Spinal cord (tissue), 10 donors: ENCODE measurements around the gene ITM2A. TPM values are rescaled to one million over a fixed set of nuclear protein-coding genes. Genes with fewer than 3 reads are reported as not detected.
A peak's percentile ranks its signal among the peaks of the same experiment; 100 is the strongest.

ENCODE experiments used
- DNase-seq, 6 donors: peaks; one replicate each; pipeline versions ENCODE4 v3.0.0 to v3.0.0-alpha.2; 2013 to 2015; ENCODE audit warnings: low spot score in 6 of 6, low read depth in 4 of 6
- H3K27ac ChIP-seq: one replicate; pipeline ENCODE4 v1.5.1; 2013; ENCODE audit warnings: low read depth, low read length, control low read depth
- H3K27me3 ChIP-seq: one replicate; pipeline ENCODE4 v1.6.1; 2013; ENCODE audit warnings: low read length; ENCODE audit not compliant: control insufficient read depth, insufficient read depth
- H3K36me3 ChIP-seq: one replicate; pipeline ENCODE4 v1.6.1; 2013; ENCODE audit warnings: low read length; ENCODE audit not compliant: control insufficient read depth, insufficient read depth
- H3K4me1 ChIP-seq: one replicate; pipeline ENCODE4 v1.6.1; 2013; ENCODE audit warnings: low read length; ENCODE audit not compliant: control insufficient read depth, insufficient read depth
- H3K4me3 ChIP-seq: one replicate; pipeline ENCODE4 v1.5.1; 2013; ENCODE audit warnings: low read depth, low read length, control low read depth
- H3K9me3 ChIP-seq: one replicate; pipeline ENCODE4 v1.6.1; 2013; ENCODE audit warnings: low read length; ENCODE audit not compliant: control insufficient read depth, insufficient read depth
- WGBS: methylation state at CpG from one replicate; pipeline ENCODE4 v1.1.5; 2013; ENCODE audit warnings: missing lambda C conversion rate; ENCODE audit not compliant: insufficient coverage; 5-methylcytosine and 5-hydroxymethylcytosine counted together
- long read RNA-seq, 4 donors: transcript quantifications; one replicate each; lab custom pipeline, GENCODE V29; 2026
- polyA plus RNA-seq, 2 donors: library from polyadenylated mRNA; unstranded; fragments of 120-200 nt; gene quantifications; one replicate each; pipeline ENCODE4 v1.2.1, GENCODE V29; 2013; ENCODE audit not compliant: insufficient read length in 2 of 2
- total RNA-seq, 2 donors: library from RNA; depleted of rRNA in 1 of 2; stranded (reverse); fragments of 120-200 nt in 1 of 2; fragments of >200 nt in 1 of 2; gene quantifications; one replicate each; pipeline versions ENCODE4 v1.2.3 to v1.2.4, GENCODE V29; 2013 to 2014
- donor health status: healthy.

Gene ITM2A
- 100 to 1,000 TPM; 181 to 335 TPM for total RNA-seq
- 100 to 1,000 TPM; 207 to 236 TPM for polyA plus RNA-seq
- long read RNA-seq, donor 1, transcript ITM2A-201 (6 exons, 1,641 nt), result major isoform, 41 of 192 reads
- long read RNA-seq, donor 1, partial matches to known transcripts, result 148 of 192 reads
- long read RNA-seq, donor 1, other reads (novel, unspliced or antisense), result 0 of 192 reads
- long read RNA-seq, donor 2, transcript ITM2A-201 (6 exons, 1,641 nt), result major isoform, 26 of 58 reads
- long read RNA-seq, donor 2, partial matches to known transcripts, result 30 of 58 reads
- long read RNA-seq, donor 2, other reads (novel, unspliced or antisense), result 0 of 58 reads
- long read RNA-seq, donor 3, transcript ITM2A-201 (6 exons, 1,641 nt), result major isoform, 38 of 125 reads
- long read RNA-seq, donor 3, partial matches to known transcripts, result 85 of 125 reads
- long read RNA-seq, donor 3, other reads (novel, unspliced or antisense), result 0 of 125 reads
- long read RNA-seq, donor 4, transcript ITM2A-202 (5 exons, 1,698 nt), result minor isoform, 5 of 71 reads
- long read RNA-seq, donor 4, transcript ITM2A-201 (6 exons, 1,641 nt), result major isoform, 15 of 71 reads
- long read RNA-seq, donor 4, partial matches to known transcripts, result 51 of 71 reads
- long read RNA-seq, donor 4, other reads (novel, unspliced or antisense), result 0 of 71 reads

- peak within 1 kb of the TSS; percentile 44 for H3K4me3 ChIP-seq
- H3K4me1 ChIP-seq, result peaks cover 10% of the 10 kb centered on the region
- peak within 1 kb of the TSS; percentile 29 for H3K27ac ChIP-seq
- WGBS, result 20% methylated on average over 32 of the region's 38 CpGs
- DNase-seq, result peak in 3 of 6 donors; percentile 0 to 47 (median 38)
- no peaks in the 10 kb centered on the region for H3K36me3 ChIP-seq
- H3K9me3 ChIP-seq, result no peaks in the 10 kb centered on the region
- peaks cover 4% of the 10 kb centered on the region for H3K27me3 ChIP-seq
Measured at GRCh38 chrX:79366873-79367749, at the start of gene ITM2A. TSS of gene ITM2A (minus strand) at chrX:79367334. CDS start at chrX:79367215, 119 bp downstream.

GRCh38 chrX:79415056-79415455 lies 47.9 kb upstream of the ITM2A start:
- WGBS, result 17% methylated on average over 1 of the region's 2 CpGs
- H3K36me3 ChIP-seq, result no peaks in the 10 kb centered on the region
- H3K27me3 ChIP-seq, result no peaks in the 10 kb centered on the region
- peak in 1 of 6 donors; percentile 1 for DNase-seq
- H3K4me1 ChIP-seq, result no peaks in the 10 kb centered on the region
- H3K4me3 ChIP-seq, result no peak overlapping the region
- H3K27ac ChIP-seq, result no peak overlapping the region
- H3K9me3 ChIP-seq, result no peaks in the 10 kb centered on the region

GRCh38 chrX:79413963-79414362 lies 46.8 kb upstream of the ITM2A start:
- Histone ChIP-seq H3K9me3 (no peaks in the 10 kb centered on the region), H3K4me3 (no peak overlapping the region), H3K4me1 (no peaks in the 10 kb centered on the region), H3K27ac (no peak overlapping the region), H3K27me3 (no peaks in the 10 kb centered on the region), H3K36me3 (no peaks in the 10 kb centered on the region)
- DNase-seq, result no peak
- no CpG with 5 or more reads among the region's 7 CpGs for WGBS

GRCh38 chrX:79412972-79413371 lies 45.8 kb upstream of the ITM2A start:
- Histone ChIP-seq H3K27me3 (no peaks in the 10 kb centered on the region), H3K36me3 (no peaks in the 10 kb centered on the region), H3K27ac (no peak overlapping the region), H3K9me3 (no peaks in the 10 kb centered on the region), H3K4me1 (no peaks in the 10 kb centered on the region), H3K4me3 (peak overlapping the region; percentile 1)
- DNase-seq, result peak in 2 of 6 donors; percentile 31 to 37
- WGBS, result no CpG with 5 or more reads among the region's 6 CpGs

GRCh38 chrX:79412166-79412565 lies 45.0 kb upstream of the ITM2A start:
- Histone ChIP-seq H3K4me3 (no peak overlapping the region), H3K4me1 (no peaks in the 10 kb centered on the region), H3K27ac (no peak overlapping the region), H3K27me3 (no peaks in the 10 kb centered on the region), H3K36me3 (no peaks in the 10 kb centered on the region), H3K9me3 (no peaks in the 10 kb centered on the region)
- no CpG with 5 or more reads among the region's 3 CpGs for WGBS
- DNase-seq, result no peak

- H3K27me3 ChIP-seq, result no peaks in the 10 kb centered on the region
- H3K27ac ChIP-seq, result no peak overlapping the region
- H3K4me3 ChIP-seq, result no peak overlapping the region
- no peaks in the 10 kb centered on the region for H3K4me1 ChIP-seq
- H3K9me3 ChIP-seq, result peaks cover 2% of the 10 kb centered on the region
- no peak for DNase-seq
- H3K36me3 ChIP-seq, result no peaks in the 10 kb centered on the region
Measured at GRCh38 chrX:79409657-79410056, 42.5 kb upstream of the ITM2A start.

- no peak overlapping the region for H3K4me3 ChIP-seq
- H3K36me3 ChIP-seq, result no peaks in the 10 kb centered on the region
- H3K27ac ChIP-seq, result no peak overlapping the region
- no peaks in the 10 kb centered on the region for H3K4me1 ChIP-seq
- no peaks in the 10 kb centered on the region for H3K27me3 ChIP-seq
- WGBS, result no CpG with 5 or more reads among the region's 3 CpGs
- peaks cover 2% of the 10 kb centered on the region for H3K9me3 ChIP-seq
- no peak for DNase-seq
Measured at GRCh38 chrX:79408623-79409322, 41.6 kb upstream of the ITM2A start.

GRCh38 chrX:79400623-79401022 lies 33.5 kb upstream of the ITM2A start:
- H3K27me3 ChIP-seq, result no peaks in the 10 kb centered on the region
- no peak overlapping the region for H3K27ac ChIP-seq
- no peak overlapping the region for H3K4me3 ChIP-seq
- H3K36me3 ChIP-seq, result no peaks in the 10 kb centered on the region
- H3K9me3 ChIP-seq, result peaks cover 2% of the 10 kb centered on the region
- WGBS, result no CpG with 5 or more reads among the region's 4 CpGs
- DNase-seq, result no peak
- no peaks in the 10 kb centered on the region for H3K4me1 ChIP-seq

GRCh38 chrX:79375340-79375739 lies 8.2 kb upstream of the ITM2A start:
- Histone ChIP-seq H3K36me3 (no peaks in the 10 kb centered on the region), H3K4me3 (no peak overlapping the region), H3K4me1 (no peaks in the 10 kb centered on the region), H3K9me3 (no peaks in the 10 kb centered on the region), H3K27me3 (no peaks in the 10 kb centered on the region), H3K27ac (no peak overlapping the region)
- no CpG with 5 or more reads among the region's 2 CpGs for WGBS
- no peak for DNase-seq
